ENCODE data around the gene TGFBR2.

The TGFBR2 gene

GRCh38 chr3:30686799-30687198 is 80.4 kb downstream of the TGFBR2 start:
- no peak for TF ChIP-seq POLR2AphosphoS5 (IDR thresholded peaks at IDR 0.05; ENCODE audit: borderline replicate concordance, low read depth, low read length)
- no peak for DNase-seq (ENCODE audit: low read depth, low spot score)

GRCh38 chr3:30687930-30688570 is 81.6 kb downstream of the TGFBR2 start:
- Histone ChIP-seq H3K9me3 (ENCODE audit: low read depth, low read length) (no peaks in the 10 kb centered on the region), H3K4me3 (no peak overlapping the region), H3K9ac (ENCODE audit: insufficient read length) (no peak overlapping the region), H3K27ac (no peak overlapping the region), H3K36me3 (ENCODE audit: insufficient read depth, low read length) (no peaks in the 10 kb centered on the region)
- TF ChIP-seq EZH2 (IDR thresholded peaks at IDR 0.05) = no peak
- TF ChIP-seq POLR2AphosphoS5 (IDR thresholded peaks at IDR 0.05; ENCODE audit: borderline replicate concordance, low read depth, low read length) = no peak
- no peak for TF ChIP-seq FOXP2 (optimal IDR thresholded peaks at IDR 0.05; ENCODE audit: control extremely low read depth, extremely low read length, insufficient read depth)
- no peak for DNase-seq (ENCODE audit: low read depth, low spot score)

More at GRCh38 chr3:30686799-30687198, 80.4 kb downstream of the TGFBR2 start:
- H3K27ac ChIP-seq = no peak overlapping the region
- H3K36me3 ChIP-seq (ENCODE audit: insufficient read depth, low read length) = no peaks in the 10 kb centered on the region
- H3K9ac ChIP-seq (ENCODE audit: insufficient read length) = no peak overlapping the region
- no peaks in the 10 kb centered on the region for H3K9me3 ChIP-seq (ENCODE audit: low read depth, low read length)
- no peak overlapping the region for H3K4me3 ChIP-seq

- no peak for DNase-seq (ENCODE audit: low read depth, low spot score)
- no peak for TF ChIP-seq EZH2 (IDR thresholded peaks at IDR 0.05)
- TF ChIP-seq POLR2AphosphoS5 (IDR thresholded peaks at IDR 0.05; ENCODE audit: borderline replicate concordance, low read depth, low read length) = no peak
- TF ChIP-seq FOXP2 (optimal IDR thresholded peaks at IDR 0.05; ENCODE audit: control extremely low read depth, extremely low read length, insufficient read depth) = no peak
- Histone ChIP-seq H3K4me3 (peak overlapping the region; percentile 55), H3K9me3 (ENCODE audit: low read depth, low read length) (no peaks in the 10 kb centered on the region), H3K27ac (peak overlapping the region; percentile 67), H3K9ac (ENCODE audit: insufficient read length) (no peak overlapping the region), H3K36me3 (ENCODE audit: insufficient read depth, low read length) (no peaks in the 10 kb centered on the region)
Measured at GRCh38 chr3:30688776-30689641, 82.6 kb downstream of the TGFBR2 start.

- H3K27ac ChIP-seq = no peak overlapping the region
Measured at GRCh38 chr3:30690199-30690598, 83.8 kb downstream of the TGFBR2 start.

GRCh38 chr3:30691249-30691880 is 85.0 kb downstream of the TGFBR2 start:
- Histone ChIP-seq H3K27ac (no peak overlapping the region), H3K36me3 (ENCODE audit: insufficient read depth, low read length) (no peaks in the 10 kb centered on the region), H3K9ac (ENCODE audit: insufficient read length) (no peak overlapping the region), H3K4me3 (no peak overlapping the region), H3K9me3 (ENCODE audit: low read depth, low read length) (no peaks in the 10 kb centered on the region)
- TF ChIP-seq EZH2 (IDR thresholded peaks at IDR 0.05) (no peak), POLR2AphosphoS5 (IDR thresholded peaks at IDR 0.05; ENCODE audit: borderline replicate concordance, low read depth, low read length) (no peak), FOXP2 (optimal IDR thresholded peaks at IDR 0.05; ENCODE audit: control extremely low read depth, extremely low read length, insufficient read depth) (no peak)
- no peak for DNase-seq (ENCODE audit: low read depth, low spot score)

More at GRCh38 chr3:30690199-30690598, 83.8 kb downstream of the TGFBR2 start:
- H3K9me3 ChIP-seq (ENCODE audit: low read depth, low read length) = no peaks in the 10 kb centered on the region
- TF ChIP-seq FOXP2 (optimal IDR thresholded peaks at IDR 0.05; ENCODE audit: control extremely low read depth, extremely low read length, insufficient read depth) = no peak
- TF ChIP-seq POLR2AphosphoS5 (IDR thresholded peaks at IDR 0.05; ENCODE audit: borderline replicate concordance, low read depth, low read length) = no peak
- TF ChIP-seq EZH2 (IDR thresholded peaks at IDR 0.05) = no peak
- no peak overlapping the region for H3K9ac ChIP-seq (ENCODE audit: insufficient read length)
- no peaks in the 10 kb centered on the region for H3K36me3 ChIP-seq (ENCODE audit: insufficient read depth, low read length)
- no peak for DNase-seq (ENCODE audit: low read depth, low spot score)
- no peak overlapping the region for H3K4me3 ChIP-seq

GRCh38 chr3:30691944-30692343 is 85.5 kb downstream of the TGFBR2 start:
- Histone ChIP-seq H3K4me3 (no peak overlapping the region), H3K9me3 (ENCODE audit: low read depth, low read length) (no peaks in the 10 kb centered on the region), H3K9ac (ENCODE audit: insufficient read length) (no peak overlapping the region), H3K27ac (no peak overlapping the region), H3K36me3 (ENCODE audit: insufficient read depth, low read length) (no peaks in the 10 kb centered on the region)
- DNase-seq (ENCODE audit: low read depth, low spot score) = no peak
- TF ChIP-seq POLR2AphosphoS5 (IDR thresholded peaks at IDR 0.05; ENCODE audit: borderline replicate concordance, low read depth, low read length) (no peak), EZH2 (IDR thresholded peaks at IDR 0.05) (no peak), FOXP2 (optimal IDR thresholded peaks at IDR 0.05; ENCODE audit: control extremely low read depth, extremely low read length, insufficient read depth) (no peak)

- no peak for TF ChIP-seq FOXP2 (optimal IDR thresholded peaks at IDR 0.05; ENCODE audit: control extremely low read depth, extremely low read length, insufficient read depth)
- no peak for TF ChIP-seq EZH2 (IDR thresholded peaks at IDR 0.05)
- no peak for TF ChIP-seq POLR2AphosphoS5 (IDR thresholded peaks at IDR 0.05; ENCODE audit: borderline replicate concordance, low read depth, low read length)
- Histone ChIP-seq H3K36me3 (ENCODE audit: insufficient read depth, low read length) (no peaks in the 10 kb centered on the region), H3K9me3 (ENCODE audit: low read depth, low read length) (no peaks in the 10 kb centered on the region), H3K27ac (no peak overlapping the region), H3K4me3 (no peak overlapping the region), H3K9ac (ENCODE audit: insufficient read length) (no peak overlapping the region)
- DNase-seq (ENCODE audit: low read depth, low spot score) = no peak
Measured at GRCh38 chr3:30692498-30693130, 86.2 kb downstream of the TGFBR2 start.

All from SK-N-MC (cell line).